Progenitor cell of endocrine pancreas (in vitro differentiated cells): ENCODE measurements around the gene AK5. TPM values are rescaled to one million over a fixed set of nuclear protein-coding genes. Genes with fewer than 3 reads are reported as not detected.
A peak's percentile ranks its signal among the peaks of the same experiment; 100 is the strongest.

Source experiments
- DNase-seq: peaks from one replicate; pipeline ENCODE4 v3.0.0; 2021; ENCODE audit warnings: low spot score; ENCODE audit not compliant: unreplicated experiment
- H3K27ac Mint-ChIP-seq: 2 replicates; pipeline ENCODE4 v1.8.0; 2021; ENCODE audit warnings: mild to moderate bottlenecking, moderate library complexity, mixed read lengths
- H3K27me3 Mint-ChIP-seq: 2 replicates; pipeline ENCODE4 v1.8.0; 2021; ENCODE audit warnings: mixed read lengths
- H3K36me3 Mint-ChIP-seq: 2 replicates; pipeline ENCODE4 v1.8.0; 2022; ENCODE audit warnings: mixed read lengths; ENCODE audit not compliant: insufficient read depth
- H3K4me1 Mint-ChIP-seq: 2 replicates; pipeline ENCODE4 v1.8.0; 2021; ENCODE audit warnings: low read depth, mixed read lengths
- H3K4me3 Mint-ChIP-seq: 2 replicates; pipeline ENCODE4 v1.8.0; 2021; ENCODE audit warnings: low read depth, mild to moderate bottlenecking, moderate library complexity, mixed read lengths
- H3K9me3 Mint-ChIP-seq: 2 replicates; pipeline ENCODE4 v1.8.0; 2021; ENCODE audit warnings: low read depth, mixed read lengths
- CTCF ChIP-seq: fragments of 200-600 bp; sonication (generic); IDR thresholded peaks from one replicate; pipeline ENCODE4 v1.5.0; 2021; ENCODE audit warnings: antibody characterized with exemption, mild to moderate bottlenecking; ENCODE audit not compliant: unreplicated experiment
- total RNA-seq: library from RNA; stranded (reverse); gene quantifications from 2 replicates; pipeline ENCODE4 v1.2.1, GENCODE V29; 2021

The AK5 gene
- total RNA-seq, 1 donor from 2014 or later: 4.0 TPM

- no peak overlapping the region for H3K4me3 Mint-ChIP-seq
Measured at GRCh38 chr1:77571642-77572041, 289.8 kb downstream of the AK5 start.

GRCh38 chr1:77579547-77579946, 297.7 kb downstream of the AK5 start:
- H3K36me3 Mint-ChIP-seq: peaks cover 13% of the 10 kb centered on the region

More at GRCh38 chr1:77571642-77572041, 289.8 kb downstream of the AK5 start:
- H3K9me3 Mint-ChIP-seq: no peaks in the 10 kb centered on the region
- TF ChIP-seq CTCF: no peak
- no peaks in the 10 kb centered on the region for H3K4me1 Mint-ChIP-seq
- no peak overlapping the region for H3K27ac Mint-ChIP-seq
- no peaks in the 10 kb centered on the region for H3K27me3 Mint-ChIP-seq
- DNase-seq: no peak
- H3K36me3 Mint-ChIP-seq: peaks cover 32% of the 10 kb centered on the region

GRCh38 chr1:77582905-77583304, 301.1 kb downstream of the AK5 start:
- Mint-ChIP-seq H3K9me3 (peaks cover 5% of the 10 kb centered on the region), H3K27ac (no peak overlapping the region)

More at GRCh38 chr1:77579547-77579946, 297.7 kb downstream of the AK5 start:
- H3K4me3 Mint-ChIP-seq: no peak overlapping the region
- no peaks in the 10 kb centered on the region for H3K9me3 Mint-ChIP-seq
- no peaks in the 10 kb centered on the region for H3K4me1 Mint-ChIP-seq
- no peaks in the 10 kb centered on the region for H3K27me3 Mint-ChIP-seq
- no peak for DNase-seq
- no peak overlapping the region for H3K27ac Mint-ChIP-seq
- peak; percentile 32 for TF ChIP-seq CTCF

GRCh38 chr1:77583483-77583882, 301.7 kb downstream of the AK5 start:
- Mint-ChIP-seq H3K9me3 (peaks cover 5% of the 10 kb centered on the region), H3K4me1 (peaks cover 9% of the 10 kb centered on the region), H3K27me3 (no peaks in the 10 kb centered on the region), H3K4me3 (no peak overlapping the region), H3K27ac (no peak overlapping the region), H3K36me3 (peaks cover 17% of the 10 kb centered on the region)
- DNase-seq: no peak
- TF ChIP-seq CTCF: no peak

More at GRCh38 chr1:77582905-77583304, 301.1 kb downstream of the AK5 start:
- peaks cover 9% of the 10 kb centered on the region for H3K4me1 Mint-ChIP-seq
- DNase-seq: no peak
- H3K27me3 Mint-ChIP-seq: no peaks in the 10 kb centered on the region
- no peak for TF ChIP-seq CTCF
- no peak overlapping the region for H3K4me3 Mint-ChIP-seq
- H3K36me3 Mint-ChIP-seq: peaks cover 14% of the 10 kb centered on the region

GRCh38 chr1:77584884-77585283, 303.1 kb downstream of the AK5 start:
- Mint-ChIP-seq H3K4me1 (peaks cover 9% of the 10 kb centered on the region), H3K36me3 (peaks cover 16% of the 10 kb centered on the region), H3K4me3 (no peak overlapping the region)

More at GRCh38 chr1:77584884-77585283, 303.1 kb downstream of the AK5 start:
- Mint-ChIP-seq H3K27ac (no peak overlapping the region), H3K27me3 (no peaks in the 10 kb centered on the region), H3K9me3 (peaks cover 5% of the 10 kb centered on the region)
- no peak for TF ChIP-seq CTCF
- no peak for DNase-seq
